SKM-1 (cell line): ENCODE data around the gene TBC1D24.
A peak's percentile ranks its signal among the peaks of the same experiment; 100 is the strongest.

Experiments
- DNase-seq: peaks from one replicate; lab custom pipeline; 2025; ENCODE audit not compliant: unreplicated experiment; lab: John Stamatoyannopoulos, UW

TBC1D24 gene

DNA sequence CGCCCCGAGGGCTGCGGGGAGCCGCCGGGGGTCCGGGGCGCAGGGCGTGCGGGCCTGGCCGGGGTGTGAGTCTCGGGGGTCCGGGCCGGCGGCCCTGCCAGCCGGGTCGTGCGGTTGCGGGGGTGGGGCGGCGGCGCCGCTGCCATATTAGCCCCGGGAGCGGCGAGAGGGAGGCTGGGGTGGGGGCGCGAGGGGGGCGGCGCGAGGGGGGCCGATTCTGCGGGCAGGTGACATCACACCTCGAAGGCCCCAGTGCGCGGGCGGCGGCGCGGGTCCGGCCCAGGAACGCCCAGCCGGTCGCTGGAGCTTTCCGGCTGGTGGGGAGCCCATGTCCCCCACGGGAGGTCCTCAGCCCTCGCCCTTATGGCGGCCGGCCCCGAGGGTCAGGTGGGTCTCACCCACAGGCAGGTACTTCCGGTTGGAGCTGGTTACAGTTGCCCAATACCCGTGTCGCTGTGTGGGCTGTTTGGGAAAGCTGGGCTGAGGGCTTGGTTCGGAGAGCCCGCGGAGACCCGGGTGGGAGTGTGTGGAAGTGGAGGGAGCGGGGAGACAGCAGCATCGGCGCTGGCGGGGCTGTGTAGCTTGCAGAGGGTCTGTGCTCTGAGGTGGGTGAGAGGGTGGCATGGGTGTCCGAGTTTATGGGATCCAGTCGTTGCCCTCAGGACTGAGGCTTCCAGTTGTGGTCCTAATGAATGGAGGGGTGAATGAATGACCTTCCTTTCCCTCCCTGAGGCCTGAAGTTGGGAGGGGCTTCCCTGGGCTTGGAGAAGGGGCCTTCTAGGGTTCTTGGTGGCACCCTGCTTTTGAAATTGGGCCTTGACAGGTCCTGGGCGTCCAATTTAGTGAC is 39.6 kb downstream of the TBC1D24 start:
- no peak for DNase-seq

DNA sequence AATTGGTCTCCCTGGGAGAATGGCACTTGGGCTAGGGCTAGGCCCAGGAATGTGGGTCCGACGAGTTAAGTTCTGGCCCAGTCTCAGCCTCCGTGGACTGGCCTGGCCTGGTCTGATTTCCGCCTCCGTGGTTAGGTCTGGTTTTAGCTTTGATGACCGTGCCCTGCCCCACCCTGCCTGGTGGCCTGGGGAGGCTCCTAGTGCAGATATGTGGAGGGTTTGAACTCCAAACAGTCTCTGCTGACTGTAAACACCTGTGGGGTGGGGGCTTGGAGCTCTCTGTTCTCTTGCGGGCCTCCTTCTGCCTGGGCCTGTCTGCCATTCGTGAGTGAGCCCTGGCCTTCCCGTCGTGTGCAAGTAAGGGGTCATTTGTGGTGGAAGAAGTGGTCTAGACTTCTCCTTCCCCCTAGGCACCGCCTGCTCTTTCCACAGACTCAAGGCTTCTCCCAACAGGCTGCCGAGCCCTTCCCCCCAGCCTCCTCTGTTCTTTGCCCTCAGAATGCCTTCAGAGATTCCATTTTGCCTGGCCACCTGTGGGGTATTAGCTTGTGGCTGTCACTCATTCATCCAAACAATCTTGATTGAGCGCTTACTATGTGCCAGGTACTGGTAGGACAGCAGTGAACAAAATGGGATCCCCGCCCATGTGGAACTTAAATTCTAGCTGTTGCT is 40.4 kb downstream of the TBC1D24 start:
- no peak for DNase-seq

DNA sequence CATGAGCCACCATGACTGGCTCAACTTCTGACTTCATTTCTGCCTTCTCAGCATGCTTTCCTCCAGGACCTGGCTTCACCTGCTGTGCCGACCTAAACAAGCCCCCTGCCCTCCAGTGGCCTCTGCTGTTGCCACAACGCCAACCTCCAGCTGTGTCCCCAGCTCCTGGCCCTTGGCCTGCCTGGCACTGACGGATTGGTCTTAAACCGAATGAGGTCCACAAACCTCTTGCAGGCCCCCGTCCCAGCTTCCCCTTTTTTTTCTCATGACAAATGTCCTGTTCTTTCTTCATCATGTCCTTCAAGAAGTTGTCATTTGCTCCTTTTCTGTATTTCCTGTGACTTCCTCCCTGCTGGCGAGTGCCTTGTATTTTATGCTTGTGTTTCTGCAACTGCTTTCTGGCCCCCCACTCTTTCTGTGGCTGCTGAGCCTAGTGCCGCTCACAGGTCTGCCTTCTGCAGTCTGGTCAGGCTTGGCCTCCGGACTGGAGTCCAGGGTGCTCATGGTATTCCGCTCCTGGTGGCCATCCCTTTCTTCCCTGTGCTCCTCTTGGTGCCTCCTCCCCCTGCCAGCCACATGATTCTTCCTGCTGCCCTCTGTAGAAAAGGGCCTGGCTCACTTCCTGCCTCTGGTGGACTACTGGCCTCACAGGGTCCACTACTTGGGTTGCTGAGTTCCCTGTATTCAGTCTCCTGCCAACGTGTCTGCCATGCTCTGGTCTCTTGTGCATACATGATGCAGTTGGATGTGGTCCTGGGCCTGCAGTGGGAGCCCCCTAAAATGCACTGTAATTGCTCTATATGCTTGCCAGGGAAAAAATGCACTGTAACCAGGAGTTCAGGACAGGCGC is 41.7 kb downstream of the TBC1D24 start:
- peak; percentile 28 for DNase-seq

DNA sequence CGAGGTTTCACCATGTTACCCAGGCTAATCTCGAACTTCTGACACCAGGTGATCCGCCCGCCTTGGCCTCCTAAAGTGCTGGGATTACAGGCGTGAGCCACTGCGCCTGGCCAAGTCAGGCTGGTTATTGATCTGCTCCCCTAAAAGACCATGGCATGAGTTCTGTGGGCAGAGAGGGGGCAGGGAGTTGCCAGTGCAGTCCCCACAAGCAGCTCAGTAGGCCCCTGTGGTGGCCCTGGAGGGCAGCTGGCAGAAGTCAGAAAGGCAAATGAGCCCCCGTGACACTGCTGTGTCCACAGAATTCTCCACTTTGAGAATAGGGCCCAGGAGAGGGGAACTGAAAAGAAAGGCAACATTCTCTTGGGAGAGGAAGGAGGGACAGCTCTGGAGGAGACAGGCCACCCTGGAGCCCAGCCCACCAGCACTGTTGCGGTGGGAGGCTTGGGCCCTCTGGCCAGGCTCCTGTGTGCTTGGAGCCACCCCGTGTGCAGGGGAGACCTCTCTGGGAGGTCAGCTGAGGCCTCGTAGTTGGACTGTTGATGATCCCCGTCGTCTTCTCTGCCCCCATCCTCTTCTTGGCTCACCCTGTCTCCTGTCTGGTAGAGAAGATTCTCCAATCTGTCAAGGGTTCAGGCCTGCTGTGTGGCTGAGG is 43.2 kb downstream of the TBC1D24 start:
- no peak for DNase-seq

DNA sequence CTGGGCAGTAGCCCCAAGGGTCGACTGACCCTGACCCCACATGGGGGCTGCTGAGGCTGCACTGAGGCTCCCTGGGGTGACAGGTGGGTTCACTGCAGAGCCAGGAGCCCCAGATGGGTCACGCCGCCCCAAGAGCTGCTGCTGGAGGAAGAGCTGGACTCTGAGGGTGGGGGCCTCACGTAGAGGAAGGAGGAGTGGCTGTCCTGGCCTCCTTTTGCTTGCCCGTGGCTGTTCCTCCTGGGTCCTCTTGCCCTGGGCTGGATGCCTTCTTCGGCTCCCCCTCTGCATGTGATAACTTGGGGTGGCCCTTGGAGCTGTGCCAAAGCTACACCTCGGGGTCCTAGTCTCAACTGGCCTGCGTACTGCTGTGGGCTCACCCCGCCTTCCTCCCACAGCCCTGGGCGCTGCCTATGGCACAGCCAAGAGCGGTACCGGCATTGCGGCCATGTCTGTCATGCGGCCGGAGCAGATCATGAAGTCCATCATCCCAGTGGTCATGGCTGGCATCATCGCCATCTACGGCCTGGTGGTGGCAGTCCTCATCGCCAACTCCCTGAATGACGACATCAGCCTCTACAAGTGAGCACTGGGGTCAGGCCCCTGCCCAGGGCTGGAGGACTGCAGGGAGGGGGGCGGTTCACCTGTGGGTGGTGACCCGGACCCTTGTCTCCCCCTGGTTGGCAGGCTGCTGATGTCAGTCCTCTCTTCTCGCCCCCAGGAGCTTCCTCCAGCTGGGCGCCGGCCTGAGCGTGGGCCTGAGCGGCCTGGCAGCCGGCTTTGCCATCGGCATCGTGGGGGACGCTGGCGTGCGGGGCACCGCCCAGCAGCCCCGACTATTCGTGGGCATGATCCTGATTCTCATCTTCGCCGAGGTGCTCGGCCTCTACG is 44.1 kb downstream of the TBC1D24 start:
- DNase-seq, result no peak

DNA sequence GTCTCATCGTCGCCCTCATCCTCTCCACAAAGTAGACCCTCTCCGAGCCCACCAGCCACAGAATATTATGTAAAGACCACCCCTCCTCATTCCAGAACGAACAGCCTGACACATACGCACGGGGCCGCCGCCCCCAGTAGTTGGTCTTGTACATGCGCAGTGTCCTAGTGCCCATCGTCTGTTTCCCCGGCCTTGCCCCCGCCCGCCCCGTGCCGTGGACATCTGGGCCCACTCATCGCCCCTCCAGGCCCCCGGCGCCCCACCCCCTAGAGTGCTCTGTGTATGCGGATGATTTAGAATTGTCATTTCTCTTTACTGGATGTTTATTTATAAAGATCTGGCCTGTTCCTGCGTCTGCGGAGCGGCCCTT is 44.8 kb downstream of the TBC1D24 start:
- DNase-seq, result no peak

DNA sequence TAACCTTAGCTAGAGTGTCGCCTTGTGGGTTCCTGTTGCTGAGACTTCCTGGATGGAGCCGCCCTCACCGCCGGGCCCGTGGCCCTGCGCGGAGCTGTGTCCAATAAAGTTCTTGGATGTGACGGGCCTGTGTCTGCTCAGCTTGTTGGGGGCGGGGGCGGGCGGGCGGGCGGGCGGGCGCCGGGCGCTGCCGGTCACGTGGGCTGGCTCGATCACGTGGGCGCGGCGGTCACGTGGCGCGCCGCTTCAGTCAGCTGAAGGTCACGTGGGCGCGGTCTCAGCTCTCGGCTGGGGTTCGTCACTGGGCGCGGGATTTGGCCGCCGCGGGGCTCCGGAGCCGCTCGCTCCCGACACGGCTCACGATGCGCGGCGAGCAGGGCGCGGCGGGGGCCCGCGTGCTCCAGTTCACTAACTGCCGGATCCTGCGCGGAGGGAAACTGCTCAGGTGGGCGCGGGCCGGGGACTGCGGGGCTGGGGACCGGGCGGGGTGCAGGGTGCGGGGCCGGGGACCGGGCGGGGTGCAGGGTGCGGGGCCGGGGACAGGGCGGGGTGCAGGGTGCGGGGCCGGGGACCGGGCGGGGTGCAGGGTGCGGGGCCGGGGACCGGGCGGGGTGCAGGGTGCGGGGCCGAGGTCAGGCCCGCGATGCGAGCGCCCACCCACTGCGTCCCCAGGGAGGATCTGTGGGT is 45.3 kb downstream of the TBC1D24 start, which contains the start of gene AMDHD2:
Gene AMDHD2 (plus strand): TSS at position 275 of the 687 bp plus-strand sequence. CDS start 88 bp downstream, at position 363.
- peak; percentile 45 for DNase-seq

DNA sequence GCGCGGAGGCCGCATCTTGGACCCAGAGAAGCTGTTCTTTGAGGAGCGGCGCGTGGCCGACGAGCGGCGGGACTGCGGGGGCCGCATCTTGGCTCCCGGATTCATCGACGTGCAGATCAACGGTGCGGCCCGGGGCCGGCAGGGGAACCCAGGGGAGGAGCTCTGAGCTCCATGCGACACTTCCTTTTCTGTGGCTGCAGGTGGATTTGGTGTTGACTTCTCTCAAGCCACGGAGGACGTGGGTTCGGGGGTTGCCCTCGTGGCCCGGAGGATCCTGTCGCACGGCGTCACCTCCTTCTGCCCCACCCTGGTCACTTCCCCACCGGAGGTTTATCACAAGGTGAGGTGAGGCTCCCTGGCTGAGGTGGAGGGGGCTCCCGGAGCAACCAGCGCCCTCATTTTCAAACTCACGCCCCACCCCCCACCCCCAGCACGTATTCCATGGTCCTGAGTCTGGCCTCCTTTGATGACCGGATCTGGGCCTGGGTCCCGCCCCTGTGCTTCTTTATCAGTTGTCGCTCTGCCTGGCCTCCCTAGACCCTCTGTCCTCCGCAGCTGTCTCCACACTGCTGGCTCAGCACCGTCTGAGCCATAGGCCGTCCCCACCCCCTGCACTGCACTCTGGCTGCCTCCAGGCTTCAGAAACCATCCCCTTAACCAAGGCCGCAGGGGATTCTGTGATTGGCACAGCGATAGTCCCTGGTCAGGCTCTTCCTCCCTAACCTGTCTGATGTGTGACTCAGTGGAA is 46.0 kb downstream of the TBC1D24 start:
- DNase-seq, result no peak

DNA sequence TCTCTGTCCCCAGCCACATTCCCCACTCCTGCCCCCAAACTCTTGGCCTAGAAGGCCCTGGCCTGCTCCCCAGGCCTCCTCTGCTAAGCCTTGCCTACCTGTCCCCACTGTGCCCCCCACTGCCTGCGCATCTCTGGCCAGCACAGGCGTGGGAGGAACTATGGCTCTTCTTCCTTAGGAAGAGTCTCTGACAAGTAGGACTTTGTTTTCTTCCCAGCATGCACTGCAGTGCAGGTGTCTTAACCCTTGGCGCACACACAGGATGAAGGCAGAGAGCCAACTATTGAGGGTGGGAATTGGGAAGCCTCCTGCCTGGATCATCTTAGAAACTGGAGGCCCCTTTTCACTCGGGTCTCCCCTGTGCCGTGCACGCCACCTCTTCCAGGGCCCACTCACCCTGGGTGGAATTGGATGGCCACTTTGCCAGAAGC is 48.9 kb downstream of the TBC1D24 start:
- no peak for DNase-seq

DNA sequence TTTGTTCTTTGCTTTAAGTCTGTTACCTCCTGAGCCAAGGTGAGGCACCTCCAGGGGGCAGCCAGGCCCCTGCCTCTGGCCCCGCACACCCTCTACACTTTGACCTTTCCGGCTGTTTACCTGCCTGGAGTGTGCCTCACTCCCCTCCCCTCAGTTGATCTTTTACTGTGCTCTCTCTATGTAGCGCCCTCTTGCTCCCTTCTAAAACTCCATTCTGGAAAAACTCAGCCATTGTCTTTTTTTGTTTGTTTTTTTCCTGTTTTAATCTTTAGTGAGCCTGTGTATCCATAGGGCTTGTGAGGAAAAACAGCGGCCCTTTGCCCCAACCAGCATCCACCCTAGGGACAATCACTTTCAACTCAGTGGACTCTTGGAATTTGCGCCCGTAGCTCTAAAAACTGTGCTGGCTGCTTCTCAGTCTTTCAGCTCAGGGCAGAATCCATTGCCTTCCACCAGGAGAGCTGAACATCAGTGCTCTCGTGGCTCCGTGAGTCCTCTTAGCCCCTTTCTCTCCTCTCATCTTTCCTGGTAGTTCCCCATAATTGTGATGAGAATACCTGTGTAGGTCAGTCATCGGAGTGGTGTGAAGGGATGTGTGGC is 49.5 kb downstream of the TBC1D24 start:
- DNase-seq, result no peak

DNA sequence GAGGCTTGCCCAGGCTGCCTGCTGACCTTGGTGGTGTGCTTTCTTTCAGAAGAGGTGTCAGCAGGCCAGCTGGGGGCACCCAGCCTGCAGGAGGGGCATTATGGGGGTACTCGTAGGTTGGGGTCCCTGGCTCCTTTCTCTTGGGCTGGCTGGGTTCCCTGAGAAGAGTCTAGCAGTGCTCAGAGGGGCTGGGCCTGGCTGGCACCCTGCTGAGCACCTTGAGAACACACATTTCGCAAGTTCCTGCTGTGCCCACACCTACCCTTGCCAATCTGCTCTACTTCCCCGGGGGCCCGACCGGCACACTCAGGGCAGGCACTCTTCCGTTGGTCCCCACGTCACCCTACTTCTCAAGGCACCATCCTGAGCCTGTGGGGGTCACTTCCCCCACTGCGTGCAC is 51.2 kb downstream of the TBC1D24 start:
- DNase-seq, result no peak

DNA sequence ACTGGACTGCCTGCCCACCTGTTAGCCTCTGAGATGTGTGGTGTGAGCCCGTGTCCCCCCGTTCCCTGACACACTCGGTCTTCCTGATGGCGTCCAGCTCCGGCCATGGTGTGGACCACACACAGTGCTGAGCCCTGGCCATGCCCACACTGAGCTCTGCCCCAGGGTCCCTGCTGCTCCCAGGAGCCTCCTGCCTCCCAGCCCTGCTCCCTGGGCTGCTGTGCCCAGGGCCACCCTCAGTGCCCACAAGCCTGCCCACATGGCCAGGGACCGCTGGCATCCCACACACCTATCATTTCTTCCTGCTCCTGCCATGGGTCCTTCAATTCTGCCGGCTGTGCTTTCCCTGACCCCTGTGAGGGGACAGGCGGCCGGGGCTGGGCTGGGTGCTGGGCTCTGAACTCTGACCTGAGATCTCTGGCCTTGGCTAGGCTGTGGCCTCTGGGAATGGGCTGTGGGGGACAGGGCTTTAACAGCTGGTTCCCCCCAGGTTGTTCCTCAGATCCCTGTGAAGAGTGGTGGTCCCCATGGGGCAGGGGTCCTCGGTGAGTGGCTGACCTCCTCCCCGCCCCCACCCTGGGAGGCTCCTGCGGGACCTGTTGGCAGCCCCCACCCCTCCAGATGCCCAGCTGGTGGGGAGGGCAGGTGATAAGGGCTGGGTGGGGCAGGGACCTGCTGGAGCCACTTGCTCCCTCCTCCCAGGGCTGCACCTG is 52.3 kb downstream of the TBC1D24 start:
- DNase-seq, result no peak

DNA sequence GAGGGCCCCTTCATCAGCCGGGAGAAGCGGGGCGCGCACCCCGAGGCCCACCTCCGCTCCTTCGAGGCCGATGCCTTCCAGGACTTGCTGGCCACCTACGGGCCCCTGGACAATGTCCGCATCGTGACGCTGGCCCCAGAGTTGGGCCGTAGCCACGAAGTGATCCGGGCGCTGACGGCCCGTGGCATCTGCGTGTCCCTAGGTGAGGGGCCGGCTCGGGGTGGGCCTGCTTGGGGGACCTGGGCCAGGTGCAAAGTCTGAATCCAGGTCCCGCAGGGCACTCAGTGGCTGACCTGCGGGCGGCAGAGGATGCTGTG is 52.8 kb downstream of the TBC1D24 start:
- DNase-seq, result no peak

DNA sequence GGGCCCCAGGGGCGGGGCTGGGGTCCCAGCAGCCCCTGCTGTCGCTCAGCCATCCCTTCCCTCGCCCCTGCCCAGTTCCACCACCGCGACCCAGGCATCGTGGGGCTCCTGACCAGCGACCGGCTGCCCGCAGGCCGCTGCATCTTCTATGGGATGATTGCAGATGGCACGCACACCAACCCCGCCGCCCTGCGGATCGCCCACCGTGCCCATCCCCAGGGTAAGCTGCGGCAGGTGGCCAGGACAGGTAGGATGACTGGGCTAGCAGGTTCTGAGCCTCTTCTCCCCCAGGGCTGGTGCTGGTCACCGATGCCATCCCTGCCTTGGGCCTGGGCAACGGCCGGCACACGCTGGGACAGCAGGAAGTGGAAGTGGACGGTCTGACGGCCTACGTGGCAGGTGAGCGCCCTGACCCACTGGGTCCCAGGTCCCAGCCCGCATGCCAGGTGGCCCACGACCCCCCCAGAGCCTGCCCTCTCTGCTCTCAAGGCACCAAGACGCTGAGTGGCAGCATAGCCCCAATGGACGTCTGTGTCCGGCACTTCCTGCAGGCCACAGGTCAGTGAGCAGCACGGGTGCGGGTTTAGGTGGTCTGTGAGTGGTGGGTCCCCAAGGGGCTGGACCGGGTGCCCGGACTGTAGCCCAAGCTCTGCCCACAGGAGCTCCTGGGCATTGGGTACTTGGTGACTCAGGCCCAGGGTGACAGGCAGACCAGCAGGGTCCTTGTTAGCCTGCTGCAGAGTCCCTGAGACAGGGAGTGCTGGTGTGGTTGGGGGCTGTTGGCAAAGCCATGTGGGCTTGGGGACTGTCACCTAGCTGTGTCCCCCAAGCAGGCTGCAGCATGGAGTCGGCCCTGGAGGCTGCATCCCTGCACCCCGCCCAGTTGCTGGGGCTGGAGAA is 53.5 kb downstream of the TBC1D24 start:
- DNase-seq, result no peak

DNA sequence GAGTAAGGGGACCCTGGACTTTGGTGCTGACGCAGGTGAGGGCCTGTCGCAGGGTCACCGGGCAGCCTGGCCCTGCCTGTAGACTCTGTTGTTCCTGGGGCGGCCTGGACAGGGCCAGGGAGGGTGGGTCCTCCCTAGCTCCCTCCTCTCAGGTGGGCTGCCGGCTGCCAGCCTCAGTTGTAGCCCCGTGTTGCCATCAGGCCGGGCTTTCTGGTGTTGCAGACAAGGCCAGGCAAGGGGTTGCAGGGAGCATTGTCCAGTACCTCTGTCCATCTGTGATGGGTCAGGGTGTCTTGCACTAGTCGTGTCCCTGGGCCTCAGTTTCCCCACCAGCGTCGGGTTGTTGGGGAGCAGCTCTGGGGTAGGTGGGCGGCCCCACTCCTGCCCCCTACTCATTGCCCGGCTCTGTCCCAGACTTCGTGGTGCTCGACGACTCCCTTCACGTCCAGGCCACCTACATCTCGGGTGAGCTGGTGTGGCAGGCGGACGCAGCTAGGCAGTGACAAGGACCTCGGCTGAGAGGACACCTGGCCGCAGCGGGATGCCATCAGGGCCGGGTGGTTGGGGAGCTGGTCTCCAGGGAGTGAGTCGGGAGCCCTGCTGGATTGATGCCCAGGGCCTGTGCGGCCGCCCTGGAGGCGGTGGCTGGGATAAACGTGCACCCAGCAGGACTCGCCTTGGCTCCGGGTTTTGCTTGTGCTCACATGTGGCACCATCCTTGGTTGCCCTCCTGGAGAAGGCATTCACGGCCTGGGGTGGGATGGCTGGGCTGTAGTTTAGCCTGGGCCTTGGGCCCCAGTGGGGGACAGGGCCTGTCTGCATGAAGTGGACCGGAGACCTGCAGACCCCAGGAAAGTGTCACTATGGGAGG is 54.4 kb downstream of the TBC1D24 start:
- no peak for DNase-seq
